Activated CD8-positive, alpha-beta memory T cell treated with anti-CD3 and anti-CD28 coated beads, Interleukin-2, amount 50 U/mL, for 1 hour (primary cell): Measurements from ENCODE around the gene CCDC15.
"Not testable (repeated sequence)": the region's sequence is repeated elsewhere in the genome, so short reads cannot be mapped to it uniquely, and the experiment has no call there.

Source experiments
- DNase-seq: peaks from one replicate; pipeline ENCODE4 v3.0.0-alpha.2; 2020; ENCODE audit errors: extremely low read depth

Gene CCDC15

GRCh38 chr11:125081098-125081798, 127.2 kb downstream of the CCDC15 start:
- DNase-seq: no peak

- DNase-seq: no peak
Observed at GRCh38 chr11:125082040-125082439, 128.0 kb downstream of the CCDC15 start.

GRCh38 chr11:125082611-125083311, 128.8 kb downstream of the CCDC15 start:
- no peak for DNase-seq

- no peak for DNase-seq
Observed at GRCh38 chr11:125083312-125084056, 129.5 kb downstream of the CCDC15 start.

- DNase-seq: no peak
Observed at GRCh38 chr11:125084057-125084416, 130.0 kb downstream of the CCDC15 start.

GRCh38 chr11:125084761-125085231, 130.8 kb downstream of the CCDC15 start:
- no peak for DNase-seq

- no peak for DNase-seq
Observed at GRCh38 chr11:125085301-125086081, 131.5 kb downstream of the CCDC15 start.

GRCh38 chr11:125086633-125087296, 132.8 kb downstream of the CCDC15 start:
- DNase-seq: no peak

GRCh38 chr11:125088123-125088522, 134.1 kb downstream of the CCDC15 start:
- no peak for DNase-seq

GRCh38 chr11:125088576-125089455, 134.8 kb downstream of the CCDC15 start:
- no peak for DNase-seq

GRCh38 chr11:125089481-125089880, 135.5 kb downstream of the CCDC15 start:
- not testable (repeated sequence) for DNase-seq

GRCh38 chr11:125090151-125090550, 136.1 kb downstream of the CCDC15 start:
- DNase-seq: not testable (repeated sequence)

GRCh38 chr11:125090816-125091215, 136.8 kb downstream of the CCDC15 start:
- no peak for DNase-seq
